NB4 (cell line): Measurements from ENCODE around the gene ACO2.

ENCODE experiments used
- POLR2A ChIP-seq: IDR thresholded peaks from 2 replicates; pipeline ENCODE4 v1.6.1; 2011; ENCODE audit warnings: mild to moderate bottlenecking; ENCODE audit not compliant: insufficient read length; ENCODE audit errors: extremely low read depth
- TF ChIP-seq, protein P1 (sequence below): IDR thresholded peaks from one replicate; pipeline ENCODE4 v1.5.1; 2012; ENCODE audit warnings: low read depth, low read length

DNA sequence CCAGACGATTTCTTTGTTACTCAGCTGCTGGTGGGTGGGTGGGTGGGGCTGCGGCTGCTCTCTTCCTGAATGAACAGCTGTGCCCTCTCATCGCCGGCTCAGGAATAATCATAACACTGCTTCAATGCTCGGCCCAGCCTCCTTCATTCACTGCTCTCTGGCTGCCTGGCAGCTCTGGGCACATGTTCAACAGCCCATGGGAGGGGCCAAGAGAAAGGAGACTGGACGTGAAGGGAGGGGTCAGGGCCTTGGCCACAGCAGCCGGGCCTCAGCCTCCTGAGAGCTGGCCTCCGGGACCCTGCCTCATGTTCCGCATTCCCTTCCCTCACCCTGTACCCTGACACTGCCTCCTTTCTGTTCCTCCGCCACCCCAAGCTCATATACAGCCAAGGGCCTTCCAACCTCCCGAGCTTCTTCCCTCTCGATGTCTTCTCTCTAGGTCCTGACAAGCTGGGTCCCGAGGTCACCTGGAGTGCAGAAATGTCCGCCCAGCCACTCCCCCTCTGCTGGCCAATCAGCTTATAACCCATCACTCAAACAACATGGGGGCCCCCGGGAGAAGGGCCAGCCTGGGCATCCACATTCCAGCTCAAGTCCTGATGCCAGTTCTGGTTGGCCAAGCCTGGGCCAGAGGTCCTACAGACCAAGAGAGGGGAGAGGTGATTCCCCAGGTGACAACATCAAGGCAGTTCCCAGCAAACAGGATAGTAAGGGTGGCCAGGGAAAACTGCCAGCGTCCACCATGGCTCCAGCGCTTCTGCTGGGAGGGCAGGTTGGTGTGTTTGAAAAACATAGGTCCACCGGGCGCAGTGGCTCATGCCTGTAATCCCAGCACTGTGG lies 88.7 kb downstream of the ACO2 start:
- TF ChIP-seq, protein P1, sequence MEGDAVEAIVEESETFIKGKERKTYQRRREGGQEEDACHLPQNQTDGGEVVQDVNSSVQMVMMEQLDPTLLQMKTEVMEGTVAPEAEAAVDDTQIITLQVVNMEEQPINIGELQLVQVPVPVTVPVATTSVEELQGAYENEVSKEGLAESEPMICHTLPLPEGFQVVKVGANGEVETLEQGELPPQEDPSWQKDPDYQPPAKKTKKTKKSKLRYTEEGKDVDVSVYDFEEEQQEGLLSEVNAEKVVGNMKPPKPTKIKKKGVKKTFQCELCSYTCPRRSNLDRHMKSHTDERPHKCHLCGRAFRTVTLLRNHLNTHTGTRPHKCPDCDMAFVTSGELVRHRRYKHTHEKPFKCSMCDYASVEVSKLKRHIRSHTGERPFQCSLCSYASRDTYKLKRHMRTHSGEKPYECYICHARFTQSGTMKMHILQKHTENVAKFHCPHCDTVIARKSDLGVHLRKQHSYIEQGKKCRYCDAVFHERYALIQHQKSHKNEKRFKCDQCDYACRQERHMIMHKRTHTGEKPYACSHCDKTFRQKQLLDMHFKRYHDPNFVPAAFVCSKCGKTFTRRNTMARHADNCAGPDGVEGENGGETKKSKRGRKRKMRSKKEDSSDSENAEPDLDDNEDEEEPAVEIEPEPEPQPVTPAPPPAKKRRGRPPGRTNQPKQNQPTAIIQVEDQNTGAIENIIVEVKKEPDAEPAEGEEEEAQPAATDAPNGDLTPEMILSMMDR, result no peak
- TF ChIP-seq POLR2A, result no peak
